K562 (cell line): ENCODE measurements around the gene SLC2A4. TPM values are rescaled to one million over a fixed set of nuclear protein-coding genes. Genes with fewer than 3 reads are reported as not detected.

Experiments used
- CGGBP1 ChIP-seq: fragments of 250-450 bp; sonication (Bioruptor Pico); IDR thresholded peaks from 2 replicates; pipeline ENCODE4 v1.9.0; 2021; ENCODE audit warnings: mild to moderate bottlenecking
- DPF2 ChIP-seq: fragments of 450-650 bp; IDR thresholded peaks from 2 replicates; pipeline ENCODE4 v1.6.1; 2016
- E2F1 ChIP-seq: sonication (generic); formaldehyde crosslinking; IDR thresholded peaks from 2 replicates; pipeline ENCODE4 v1.8.1; 2023; ENCODE audit warnings: mild to moderate bottlenecking, missing genetic modification reagents, moderate library complexity
- E2F3 ChIP-seq: fragments of 250-450 bp; sonication (Bioruptor Pico); IDR thresholded peaks from 2 replicates; pipeline ENCODE4 v1.4.0; 2020; ENCODE audit warnings: mild to moderate bottlenecking
- HBP1 ChIP-seq: fragments of 450-650 bp; formaldehyde crosslinking; IDR thresholded peaks from 2 replicates; pipeline ENCODE4 v1.4.0; 2022; ENCODE audit warnings: missing genetic modification characterization
- IRF1 ChIP-seq: sonication (generic); formaldehyde crosslinking; IDR thresholded peaks from 2 replicates; pipeline ENCODE4 v1.8.0; 2022; ENCODE audit warnings: missing genetic modification reagents, mild to moderate bottlenecking, borderline replicate concordance
- LCOR ChIP-seq: sonication (generic); formaldehyde crosslinking; IDR thresholded peaks from 2 replicates; pipeline ENCODE4 v1.8.0; 2022; ENCODE audit warnings: mild to moderate bottlenecking, missing genetic modification reagents
- MECOM ChIP-seq: fragments of 250-450 bp; sonication (Bioruptor Pico); IDR thresholded peaks from 2 replicates; pipeline ENCODE4 v1.8.0; 2022; ENCODE audit warnings: inconsistent platforms
- MEF2A ChIP-seq: IDR thresholded peaks from 2 replicates; pipeline ENCODE4 v1.6.1; 2011; ENCODE audit warnings: low read depth, mild to moderate bottlenecking, low read length, moderate library complexity; ENCODE audit not compliant: control insufficient read depth
- MEIS2 ChIP-seq: fragments of 450-650 bp; IDR thresholded peaks from 2 replicates; pipeline ENCODE4 v1.6.1; 2014; ENCODE audit warnings: mild to moderate bottlenecking; ENCODE audit not compliant: partially characterized antibody
- PHB ChIP-seq: fragments of 250-450 bp; sonication (Bioruptor Pico); IDR thresholded peaks from 2 replicates; pipeline ENCODE4 v1.5.0; 2021
- RBM14 ChIP-seq: fragments of 200-400 bp; formaldehyde crosslinking; IDR thresholded peaks from 2 replicates; pipeline ENCODE4 v1.6.1; 2018; ENCODE audit warnings: low read depth, mild to moderate bottlenecking, low read length, moderate library complexity, borderline replicate concordance; ENCODE audit not compliant: insufficient read depth
- RREB1 ChIP-seq: fragments of 250-450 bp; sonication (Bioruptor Pico); IDR thresholded peaks from 2 replicates; pipeline ENCODE4 v1.4.0; 2020
- SNIP1 ChIP-seq: fragments of 450-650 bp; IDR thresholded peaks from 2 replicates; pipeline ENCODE4 v1.7.1; 2017; ENCODE audit warnings: low read depth, mild to moderate bottlenecking
- TAL1 ChIP-seq: fragments of 450-650 bp; IDR thresholded peaks from 2 replicates; pipeline ENCODE4 v1.6.1; 2016; ENCODE audit warnings: mild to moderate bottlenecking
- ZKSCAN1 ChIP-seq: fragments of 150-350 bp; IDR thresholded peaks from 2 replicates; pipeline ENCODE4 v1.6.1; 2016; ENCODE audit warnings: low read depth, low read length
- ZNF133 ChIP-seq: fragments of 250-450 bp; sonication (Bioruptor Pico); IDR thresholded peaks from 2 replicates; pipeline ENCODE4 v1.4.0; 2020; ENCODE audit warnings: mild to moderate bottlenecking
- ZNF551 ChIP-seq: fragments of 250-450 bp; sonication (Bioruptor Pico); IDR thresholded peaks from 2 replicates; pipeline ENCODE4 v1.5.0; 2021; ENCODE audit warnings: mild to moderate bottlenecking, moderate library complexity
- polyA plus RNA-seq, 8 experiments: library from polyadenylated mRNA; depleted of rRNA in 4 of 8; stranded (reverse) in 5 of 8; unstranded in 3 of 8; fragments of >200 nt; fragmentation: Nextera tagmentation in 2 of 8; fragmentation: Illumina TruSeq in 1 of 8; extraction: Ambion mirVana in 2 of 8; extraction: Trizol in 1 of 8; gene quantifications; 2 replicates each; pipeline versions ENCODE4 v1.2.1 to v1.2.3, GENCODE V29; 2011 to 2014; ENCODE audit warnings: inconsistent platforms in 1 of 8, missing spikeins in 1 of 8
- total RNA-seq, 7 experiments: library from RNA; depleted of rRNA in 6 of 7; stranded (reverse); fragments of >200 nt in 6 of 7; fragmentation: Illumina TruSeq in 2 of 7; extraction: Trizol in 2 of 7; gene quantifications; 2 replicates each; pipeline versions ENCODE4 v1.2.1 to v1.2.3, GENCODE V29; 2011 to 2021; ENCODE audit warnings: low replicate concordance in 1 of 7

SLC2A4 gene
- total and polyA plus RNA-seq, 9 of the 15 experiments (the other 6 are each of a cell fraction or from before 2014, with no cell fraction given) = 0.74 to 3.5 (median 1.6) TPM

GRCh38 chr17:7234083-7234951 is 47.2 kb upstream of the SLC2A4 start, which contains the start of gene DVL2 (continued):
- TF ChIP-seq DPF2 (no peak), LCOR (CRISPR knock-in tag) (no peak), PHB (CRISPR knock-in tag) (no peak), RREB1 (CRISPR knock-in tag) (0 out of 2 replicates have a peak, but pooled peaks have one; percentile 35), MEIS2 (no peak), E2F1 (CRISPR knock-in tag) (no peak), MEF2A (no peak), ZNF133 (CRISPR knock-in tag) (no peak), IRF1 (CRISPR knock-in tag) (no peak), CGGBP1 (no peak), ZNF551 (CRISPR knock-in tag) (peak; percentile 70; the same call in 1 of the 2 replicates), E2F3 (CRISPR knock-in tag) (0 out of 2 replicates have a peak, but pooled peaks have one; percentile 41), RBM14 (no peak), MECOM (CRISPR knock-in tag) (peak; percentile 53; the same call in 1 of the 2 replicates), SNIP1 (no peak), ZKSCAN1 (no peak; the same call in 1 of the 2 replicates), TAL1 (no peak), HBP1 (peak; percentile 95)
